NCI-H2029 (cell line): ENCODE measurements around the gene OBSCN.
A peak's percentile ranks its signal among the peaks of the same experiment; 100 is the strongest.

ENCODE experiments used
- DNase-seq: peaks from one replicate; lab custom pipeline; 2025; lab: John Stamatoyannopoulos, UW

OBSCN gene, protein sequence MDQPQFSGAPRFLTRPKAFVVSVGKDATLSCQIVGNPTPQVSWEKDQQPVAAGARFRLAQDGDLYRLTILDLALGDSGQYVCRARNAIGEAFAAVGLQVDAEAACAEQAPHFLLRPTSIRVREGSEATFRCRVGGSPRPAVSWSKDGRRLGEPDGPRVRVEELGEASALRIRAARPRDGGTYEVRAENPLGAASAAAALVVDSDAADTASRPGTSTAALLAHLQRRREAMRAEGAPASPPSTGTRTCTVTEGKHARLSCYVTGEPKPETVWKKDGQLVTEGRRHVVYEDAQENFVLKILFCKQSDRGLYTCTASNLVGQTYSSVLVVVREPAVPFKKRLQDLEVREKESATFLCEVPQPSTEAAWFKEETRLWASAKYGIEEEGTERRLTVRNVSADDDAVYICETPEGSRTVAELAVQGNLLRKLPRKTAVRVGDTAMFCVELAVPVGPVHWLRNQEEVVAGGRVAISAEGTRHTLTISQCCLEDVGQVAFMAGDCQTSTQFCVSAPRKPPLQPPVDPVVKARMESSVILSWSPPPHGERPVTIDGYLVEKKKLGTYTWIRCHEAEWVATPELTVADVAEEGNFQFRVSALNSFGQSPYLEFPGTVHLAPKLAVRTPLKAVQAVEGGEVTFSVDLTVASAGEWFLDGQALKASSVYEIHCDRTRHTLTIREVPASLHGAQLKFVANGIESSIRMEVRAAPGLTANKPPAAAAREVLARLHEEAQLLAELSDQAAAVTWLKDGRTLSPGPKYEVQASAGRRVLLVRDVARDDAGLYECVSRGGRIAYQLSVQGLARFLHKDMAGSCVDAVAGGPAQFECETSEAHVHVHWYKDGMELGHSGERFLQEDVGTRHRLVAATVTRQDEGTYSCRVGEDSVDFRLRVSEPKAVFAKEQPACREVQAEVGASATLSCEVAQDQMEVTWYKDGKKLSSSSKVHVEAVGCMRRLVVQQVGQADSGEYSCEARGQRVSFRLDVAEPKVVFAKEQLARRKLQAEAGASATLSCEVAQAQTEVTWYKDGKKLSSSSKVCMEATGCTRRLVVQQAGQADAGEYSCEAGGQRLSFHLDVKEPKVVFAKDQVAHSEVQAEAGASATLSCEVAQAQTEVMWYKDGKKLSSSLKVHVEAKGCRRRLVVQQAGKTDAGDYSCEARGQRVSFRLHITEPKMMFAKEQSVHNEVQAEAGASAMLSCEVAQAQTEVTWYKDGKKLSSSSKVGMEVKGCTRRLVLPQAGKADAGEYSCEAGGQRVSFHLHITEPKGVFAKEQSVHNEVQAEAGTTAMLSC (N-terminal part only)

DNA sequence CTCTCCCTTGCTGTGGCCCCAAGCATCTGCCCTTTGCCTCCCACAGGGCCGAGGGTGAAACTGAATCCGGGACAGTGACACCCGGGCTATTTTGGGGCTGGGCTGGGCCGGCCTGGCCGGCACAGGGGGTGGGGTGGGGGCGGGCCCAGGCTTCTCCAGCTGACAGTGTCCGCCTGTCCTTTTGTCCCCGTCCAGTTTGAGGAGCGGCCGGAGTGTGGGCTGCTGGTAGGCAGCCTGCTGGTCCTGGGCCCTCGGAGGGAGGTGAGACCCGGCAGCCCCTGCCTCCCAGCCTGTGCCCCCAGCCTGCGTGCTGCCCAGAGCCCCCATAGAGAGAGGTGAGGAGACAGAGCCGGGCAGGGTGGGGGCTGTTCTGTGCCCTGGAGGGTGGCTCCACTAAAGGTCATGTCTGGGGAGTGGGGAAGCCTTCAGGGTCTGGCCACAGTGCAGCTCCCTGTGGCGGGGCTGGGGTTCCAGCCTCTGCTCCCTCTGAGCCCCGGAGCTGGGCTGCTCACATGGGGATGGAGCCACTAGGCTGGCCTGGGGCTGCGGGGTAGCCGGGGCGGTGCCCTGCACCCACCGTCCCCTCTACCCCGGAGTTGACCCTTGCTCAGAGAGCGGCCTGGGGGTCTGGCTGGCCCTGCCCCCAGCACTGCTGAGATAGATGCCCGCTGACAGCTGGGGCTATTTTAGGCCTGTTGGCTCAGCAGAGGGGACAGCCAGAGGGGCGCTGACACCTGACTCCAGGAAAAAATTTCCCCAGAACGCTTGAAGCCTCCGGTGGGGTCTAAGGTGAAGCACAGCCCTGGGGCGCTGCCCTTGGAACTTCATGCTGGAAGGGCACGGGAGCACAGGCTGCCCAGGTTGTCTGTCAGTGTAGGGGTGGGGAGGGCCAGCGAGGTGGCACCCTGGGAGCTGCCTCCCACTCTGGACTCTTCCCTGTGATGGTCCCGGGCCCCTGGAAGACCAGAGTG is at the start of gene OBSCN:
Gene OBSCN (plus strand): TSS at position 194 of the 971 bp plus-strand sequence. CDS start 3,740 bp downstream, outside the sequence.
- no peak for DNase-seq

DNA sequence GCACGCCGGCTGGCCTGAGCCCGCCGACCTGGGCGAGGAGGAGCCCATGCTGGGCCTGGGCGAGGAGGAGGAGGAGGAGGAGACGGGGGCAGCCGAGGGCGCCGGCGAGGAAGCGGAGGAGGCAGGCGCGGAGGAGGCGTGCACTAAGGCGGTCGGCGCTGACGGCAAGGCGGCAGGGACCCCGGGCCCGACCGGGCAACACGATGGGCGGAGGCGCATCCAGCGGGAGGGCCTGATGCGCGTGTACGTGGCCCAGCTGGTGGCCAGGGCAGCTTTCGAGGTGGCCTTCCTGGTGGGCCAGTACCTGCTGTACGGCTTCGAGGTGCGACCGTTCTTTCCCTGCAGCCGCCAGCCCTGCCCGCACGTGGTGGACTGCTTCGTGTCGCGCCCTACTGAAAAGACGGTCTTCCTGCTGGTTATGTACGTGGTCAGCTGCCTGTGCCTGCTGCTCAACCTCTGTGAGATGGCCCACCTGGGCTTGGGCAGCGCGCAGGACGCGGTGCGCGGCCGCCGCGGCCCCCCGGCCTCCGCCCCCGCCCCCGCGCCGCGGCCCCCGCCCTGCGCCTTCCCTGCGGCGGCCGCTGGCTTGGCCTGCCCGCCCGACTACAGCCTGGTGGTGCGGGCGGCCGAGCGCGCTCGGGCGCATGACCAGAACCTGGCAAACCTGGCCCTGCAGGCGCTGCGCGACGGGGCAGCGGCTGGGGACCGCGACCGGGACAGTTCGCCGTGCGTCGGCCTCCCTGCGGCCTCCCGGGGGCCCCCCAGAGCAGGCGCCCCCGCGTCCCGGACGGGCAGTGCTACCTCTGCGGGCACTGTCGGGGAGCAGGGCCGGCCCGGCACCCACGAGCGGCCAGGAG is 49.5 kb upstream of the OBSCN start:
- no peak for DNase-seq

DNA sequence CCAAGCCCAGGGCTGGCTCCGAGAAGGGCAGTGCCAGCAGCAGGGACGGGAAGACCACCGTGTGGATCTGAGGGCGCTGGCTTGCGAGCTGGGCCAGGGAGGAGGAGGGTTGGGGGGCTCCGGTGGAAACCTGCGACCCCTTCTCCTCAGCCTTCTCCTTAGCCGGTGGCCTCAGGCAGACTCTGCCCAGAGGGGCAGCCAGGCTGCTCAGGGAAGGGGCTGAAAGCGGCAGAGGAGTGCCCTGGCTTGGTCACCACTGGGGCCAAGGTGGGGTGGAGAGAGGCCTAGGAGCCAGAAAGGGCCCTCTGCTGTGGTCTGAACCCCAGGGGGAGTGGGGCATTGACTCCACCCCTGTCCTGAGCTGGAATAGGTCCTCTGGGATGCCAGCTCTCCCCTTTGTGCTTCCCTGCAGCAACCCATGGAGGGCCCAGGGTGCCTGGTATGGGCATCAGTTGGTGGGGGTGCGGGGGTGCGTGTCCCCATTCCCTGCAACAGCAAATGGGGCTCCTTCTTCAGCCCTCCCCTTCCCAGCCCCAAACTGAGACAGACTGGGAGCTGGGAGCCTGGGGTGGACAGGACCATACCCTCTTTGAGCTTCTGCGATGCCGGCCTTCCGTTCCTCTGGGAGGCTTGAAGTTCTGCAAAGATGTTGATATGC is 48.7 kb upstream of the OBSCN start:
- no peak for DNase-seq

DNA sequence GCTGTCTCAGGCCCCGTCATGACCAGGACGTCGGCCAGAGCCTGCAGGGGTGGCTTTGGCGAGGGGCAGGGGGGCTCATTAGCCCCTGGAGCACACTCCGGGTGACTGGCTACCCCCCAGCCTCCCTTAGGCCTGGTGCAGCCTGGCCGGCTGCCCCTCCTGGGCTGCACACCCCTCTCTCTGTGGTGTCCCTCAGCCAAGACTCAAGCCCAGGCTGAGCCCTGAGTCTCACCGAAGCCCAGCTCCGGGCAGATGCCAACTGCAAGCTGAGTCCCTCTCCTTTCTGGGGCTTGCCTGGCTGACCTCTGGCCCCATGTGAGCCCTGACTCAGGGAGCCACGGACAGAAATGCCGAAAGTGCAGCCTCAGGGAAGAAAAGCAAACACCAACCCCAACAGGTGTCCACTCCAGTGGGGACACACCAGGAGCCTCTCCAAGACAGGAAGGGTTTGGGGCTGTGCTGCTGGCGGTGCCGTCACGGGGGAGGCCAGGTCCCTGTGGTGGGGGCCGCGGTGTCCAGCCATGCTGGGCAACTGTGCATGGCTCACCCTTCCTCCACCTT is 47.6 kb upstream of the OBSCN start:
- DNase-seq = no peak

DNA sequence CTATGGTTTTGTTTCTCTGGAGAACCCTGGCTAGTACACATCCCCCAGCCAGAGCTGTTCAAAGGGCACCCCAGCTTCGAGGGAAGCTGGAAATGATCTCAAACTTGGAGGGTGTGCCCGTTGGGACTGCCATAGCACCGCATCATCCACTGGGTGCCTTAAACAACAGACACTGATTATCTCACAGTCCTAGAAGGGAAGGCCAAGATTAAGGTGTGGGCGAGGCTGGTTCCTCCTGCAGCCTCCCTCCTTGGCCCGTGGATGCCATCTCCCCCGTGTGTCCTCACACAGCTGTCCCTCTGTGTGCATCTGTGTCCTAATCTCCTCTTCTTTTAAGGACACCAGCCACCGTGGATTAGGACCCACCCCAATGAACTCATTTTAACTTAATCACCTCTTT is 46.5 kb upstream of the OBSCN start:
- no peak for DNase-seq

DNA sequence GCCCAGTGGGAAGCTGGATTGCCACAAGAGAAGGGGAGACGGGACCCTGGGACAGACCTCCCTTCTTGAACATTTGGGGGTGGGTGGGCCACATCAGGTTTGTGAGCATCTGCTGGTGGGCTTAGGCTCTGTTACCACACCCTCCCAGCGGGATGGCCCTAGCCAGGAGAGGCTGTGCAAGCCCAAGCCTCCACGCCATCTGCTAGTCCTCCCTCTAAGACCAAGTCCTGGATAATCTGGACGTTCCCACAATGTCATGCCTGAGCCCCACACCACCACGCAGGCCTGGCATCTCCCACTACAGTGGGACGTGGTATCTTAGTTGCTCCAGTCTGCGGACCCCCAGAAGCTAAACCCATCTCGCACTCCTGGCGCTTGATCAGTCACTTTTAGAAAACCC is 46.0 kb upstream of the OBSCN start:
- no peak for DNase-seq

DNA sequence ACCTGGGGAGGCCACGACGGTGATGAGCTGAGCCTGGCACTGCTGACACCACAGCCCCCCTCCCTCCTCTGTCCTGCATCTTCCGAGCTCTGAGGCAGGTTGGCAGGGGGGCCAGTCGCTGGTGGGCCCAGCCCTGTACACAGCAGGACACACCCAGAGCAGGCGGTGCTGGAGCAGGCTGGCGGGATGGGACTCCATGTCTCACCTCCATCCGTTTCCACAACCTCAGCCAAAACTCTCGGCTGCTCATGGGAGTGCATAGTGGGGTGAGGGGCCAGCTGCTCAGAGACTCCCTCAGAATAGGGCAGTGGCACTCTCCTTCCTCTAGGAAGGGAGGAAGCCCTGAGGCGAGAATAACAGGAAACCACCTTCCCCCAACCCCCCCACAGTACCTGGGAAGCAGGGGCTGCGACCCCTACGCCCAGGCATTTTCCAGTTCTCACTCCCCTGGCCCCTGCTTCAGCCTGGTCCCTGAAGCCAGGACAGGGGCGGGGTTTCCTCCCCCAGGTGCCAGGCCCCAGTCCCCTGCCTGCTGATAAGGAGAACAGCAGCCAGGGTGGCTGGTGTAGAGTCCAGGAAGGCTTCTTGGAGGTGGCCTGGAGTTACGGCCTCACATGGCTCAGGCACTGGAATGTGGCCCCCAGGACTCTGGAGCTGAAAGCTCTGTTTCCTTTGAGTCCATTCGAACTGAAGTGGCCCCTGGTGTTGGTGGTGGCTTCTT is 45.4 kb upstream of the OBSCN start:
- DNase-seq = no peak

DNA sequence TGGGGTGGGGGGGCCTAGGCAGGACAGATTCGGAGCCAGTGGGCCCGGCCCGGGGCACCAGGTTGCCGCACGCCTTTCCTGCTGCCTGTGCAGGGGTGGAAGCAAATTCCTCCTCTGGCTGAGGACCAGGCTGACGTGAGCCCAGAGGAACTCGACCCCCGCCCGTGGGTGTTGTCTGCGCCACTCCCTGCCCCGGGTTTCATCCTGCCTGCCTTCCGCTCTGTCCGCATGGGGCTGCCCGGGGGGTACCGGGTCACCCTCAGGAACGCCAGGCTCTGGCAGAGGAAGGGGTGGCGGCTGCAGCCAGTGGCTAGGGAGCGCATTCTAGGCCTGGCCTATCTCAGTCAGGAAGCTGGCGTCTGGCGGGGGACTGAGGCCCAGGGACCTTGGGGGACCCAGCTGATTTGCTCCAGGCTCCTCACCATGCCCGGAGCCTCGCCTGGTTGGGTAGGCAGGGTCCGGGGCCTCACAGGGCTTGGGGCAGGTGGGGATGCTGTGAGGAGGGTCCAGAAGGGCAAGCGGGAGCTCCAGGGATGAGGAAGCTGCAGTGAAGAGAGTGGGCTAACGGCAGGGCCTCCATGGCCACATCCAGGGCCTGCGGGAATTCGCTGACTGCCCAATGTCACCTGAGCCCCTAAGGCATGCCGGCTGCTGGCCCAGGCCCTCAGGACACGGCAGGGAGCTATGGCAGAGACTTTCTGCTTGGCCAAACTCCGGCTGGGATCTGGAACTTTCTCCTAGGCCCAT is 44.7 kb upstream of the OBSCN start:
- DNase-seq = no peak

DNA sequence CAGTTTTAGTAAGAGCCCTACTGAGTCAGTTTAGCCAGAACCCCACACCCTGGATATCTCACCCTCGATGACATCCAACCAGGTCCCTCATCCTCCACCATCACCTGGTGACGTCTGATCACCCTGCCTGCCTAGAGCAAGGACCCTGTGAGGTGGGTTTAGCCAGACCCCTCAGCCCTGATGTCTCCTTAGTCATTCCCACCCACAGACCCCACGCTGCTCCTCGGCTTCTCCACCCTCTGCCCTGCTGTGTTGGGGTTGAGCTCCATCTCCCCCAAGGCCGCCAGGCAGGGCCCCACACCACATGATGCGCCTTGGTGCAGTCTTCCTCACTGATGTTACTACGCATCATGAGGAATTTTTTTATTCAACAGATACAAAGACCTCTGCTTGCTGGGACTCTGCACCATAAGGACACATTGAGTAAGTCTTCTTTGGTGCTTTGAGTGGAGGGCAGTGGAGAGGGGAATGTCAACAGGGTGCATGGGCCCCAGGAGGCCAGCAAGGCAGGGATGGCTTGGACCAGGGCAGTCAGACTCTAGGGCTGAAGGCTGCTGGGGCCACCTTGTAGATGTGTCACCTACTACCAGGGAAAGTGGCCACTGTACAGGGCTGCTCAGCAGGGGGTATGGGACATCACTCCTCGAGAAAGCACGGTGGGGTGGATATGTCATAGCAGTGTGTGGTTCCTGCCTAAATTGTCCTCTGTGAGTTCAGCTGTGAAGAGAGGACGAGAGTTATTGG is 43.9 kb upstream of the OBSCN start:
- no peak for DNase-seq

DNA sequence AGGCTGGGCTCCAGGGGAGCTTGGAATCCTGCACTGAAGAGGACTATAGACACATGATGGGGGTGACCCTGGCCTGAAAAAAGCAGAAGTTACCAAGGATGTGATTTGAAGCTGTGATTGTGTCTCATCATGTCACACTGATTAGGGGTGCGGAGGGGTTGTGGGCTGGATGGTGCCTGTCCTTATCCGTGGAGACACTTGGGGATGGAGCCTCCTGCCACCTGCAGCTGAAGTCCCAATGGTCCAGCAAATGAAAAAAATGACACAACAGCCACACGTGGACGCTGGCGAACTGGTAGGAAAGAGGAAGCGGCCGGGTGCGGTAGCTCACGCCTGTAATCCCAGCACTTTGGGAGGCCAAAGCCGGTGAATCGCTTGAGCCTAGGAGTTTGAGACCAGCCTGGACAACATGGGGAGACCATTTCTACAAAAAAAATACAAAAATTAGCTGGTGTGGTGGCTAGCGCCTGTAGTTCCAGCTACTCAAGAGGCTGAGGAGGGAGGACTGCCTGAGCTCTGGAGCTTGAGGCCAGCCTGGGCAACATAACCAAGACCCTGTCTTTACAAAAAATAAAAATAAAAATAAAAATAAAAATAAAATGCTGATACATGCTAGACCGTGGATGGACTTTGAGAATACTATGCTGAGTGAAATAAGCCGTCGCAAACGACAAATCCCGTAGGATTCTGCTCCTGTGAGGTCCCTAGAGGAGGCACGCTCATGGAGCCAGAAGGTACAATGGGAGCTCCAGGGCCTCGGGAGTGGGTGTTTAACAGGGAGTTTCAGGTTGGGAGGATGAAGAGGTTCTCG is 43.1 kb upstream of the OBSCN start:
- DNase-seq = no peak

DNA sequence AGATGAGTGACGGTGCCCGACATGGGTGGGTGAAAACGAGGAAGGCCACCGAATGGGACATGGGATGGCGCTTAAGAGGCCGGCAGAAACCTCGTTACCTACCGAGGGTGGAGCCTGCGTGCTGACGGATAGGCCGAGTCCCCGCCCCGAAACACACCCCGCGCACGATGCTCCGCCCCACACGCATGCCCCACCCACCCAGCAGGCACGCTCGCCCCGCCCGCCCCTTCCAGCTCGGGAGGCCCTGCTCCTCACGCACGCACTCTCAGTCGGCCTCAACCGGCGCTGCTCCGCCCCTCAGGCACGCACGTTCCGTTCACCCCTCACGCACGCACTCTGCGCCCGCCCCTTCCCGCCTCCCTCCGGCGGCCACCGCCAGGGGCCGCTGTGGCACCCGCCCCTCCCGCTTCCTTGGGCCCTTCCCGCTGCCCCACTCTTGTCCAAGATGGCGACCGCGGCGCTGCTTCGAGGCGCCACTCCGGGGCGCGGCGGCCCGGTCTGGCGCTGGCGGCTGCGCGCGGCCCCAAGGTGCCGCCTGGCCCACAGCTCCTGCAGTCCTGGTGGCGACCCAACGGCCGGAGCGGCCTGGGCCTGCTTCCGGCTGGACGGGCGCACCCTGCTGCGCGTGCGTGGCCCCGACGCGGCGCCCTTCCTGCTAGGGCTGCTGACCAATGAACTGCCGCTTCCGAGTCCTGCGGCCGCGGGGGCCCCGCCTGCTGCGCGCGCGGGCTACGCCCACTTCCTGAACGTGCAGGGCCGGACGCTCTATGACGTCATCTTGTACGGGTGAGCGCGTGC is 42.3 kb upstream of the OBSCN start, which contains the start of gene IBA57:
Gene IBA57 (plus strand): TSS at position 433 of the 798 bp plus-strand sequence. CDS start 13 bp downstream, at position 446.
- DNase-seq = peak; percentile 93

DNA sequence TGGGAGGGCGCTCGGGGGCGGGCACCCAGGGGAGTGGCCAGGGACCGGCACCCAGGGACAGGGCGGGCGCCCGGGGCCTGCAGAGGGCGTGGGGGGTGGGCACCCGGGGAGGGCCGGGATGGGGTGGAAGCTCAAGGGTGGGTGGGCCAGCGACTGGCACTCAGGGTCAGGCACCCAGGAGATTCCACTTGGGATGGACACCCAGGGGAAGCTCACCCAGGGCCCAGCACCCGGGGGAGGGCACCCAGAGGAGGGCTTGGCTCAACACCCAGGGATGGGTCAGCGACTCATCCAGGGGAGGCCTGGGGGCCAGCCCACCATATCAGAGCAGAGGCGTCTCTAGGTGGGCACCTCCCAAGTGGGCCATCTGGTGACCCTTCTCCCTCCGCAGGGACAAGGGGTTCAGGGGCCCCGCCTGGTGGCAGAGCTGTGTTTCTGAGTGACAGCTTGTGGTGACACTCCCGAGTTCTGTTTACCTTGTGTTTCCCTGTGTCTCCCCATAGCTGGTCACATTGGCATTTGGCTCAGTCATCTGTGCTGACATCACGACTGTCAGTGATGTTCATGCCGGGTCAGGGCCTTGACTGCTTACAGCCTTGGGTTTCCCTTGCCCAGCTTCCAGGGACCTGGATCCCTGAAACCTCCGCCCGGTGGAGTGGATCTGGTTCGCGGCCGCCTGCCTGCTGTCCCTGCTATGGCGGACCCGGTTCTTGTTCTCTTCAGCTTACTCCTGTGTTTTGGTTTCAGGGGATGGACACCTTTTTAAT is 41.5 kb upstream of the OBSCN start:
- peak; percentile 40 for DNase-seq

DNA sequence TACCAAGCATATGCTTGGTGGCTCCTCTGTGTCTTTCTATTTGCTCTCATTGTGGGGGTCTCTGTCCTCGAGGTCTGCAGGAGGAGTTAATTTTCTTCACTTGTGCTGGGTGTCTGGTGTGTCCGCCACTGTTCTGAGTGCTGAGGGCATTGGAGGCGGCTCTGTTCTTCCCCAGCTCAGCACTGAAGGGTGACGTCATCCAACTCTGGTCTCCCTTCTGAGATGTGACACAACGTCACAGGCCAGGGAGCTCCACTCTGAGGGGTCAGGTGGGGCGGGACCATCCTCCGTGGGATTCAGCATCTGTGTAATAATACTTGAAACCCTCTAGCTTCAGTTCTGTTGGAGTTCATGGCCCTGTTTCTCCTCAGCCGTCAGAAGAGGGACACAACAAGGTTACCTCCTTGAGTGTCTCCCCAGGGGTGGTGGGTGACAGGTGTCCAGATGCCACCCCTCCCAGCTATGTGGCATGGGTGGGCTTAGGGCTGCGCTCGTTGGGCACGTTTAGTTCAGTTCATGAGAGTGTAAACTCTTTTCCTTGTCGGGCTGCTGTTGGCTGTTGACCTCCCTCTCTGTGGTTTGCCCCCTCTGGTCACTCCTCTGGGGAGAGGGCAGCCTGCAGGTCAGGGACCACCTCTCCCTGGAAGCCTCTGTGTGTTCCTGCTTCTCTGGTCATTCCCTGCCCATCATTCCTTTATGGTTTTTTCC is 39.1 kb upstream of the OBSCN start:
- no peak for DNase-seq

DNA sequence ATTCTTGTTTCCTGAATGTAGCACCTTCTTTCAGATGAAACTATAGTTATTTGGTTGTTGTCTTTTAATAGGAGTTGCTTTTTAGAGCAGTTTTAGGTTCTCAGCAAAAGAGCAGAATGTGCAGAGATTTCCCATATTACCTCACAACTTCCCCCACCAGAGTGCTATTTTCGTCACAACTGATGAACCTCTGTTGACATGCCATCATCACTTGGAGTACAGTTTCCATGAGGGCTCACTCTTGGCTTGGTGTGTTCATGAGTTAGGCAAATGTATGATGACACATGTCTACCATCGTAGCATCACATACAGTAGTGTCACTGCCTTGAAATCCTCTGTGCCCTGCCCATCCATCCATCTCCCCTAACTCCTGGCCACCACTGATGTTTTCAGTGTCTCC is 38.5 kb upstream of the OBSCN start:
- DNase-seq = no peak
